Neuronal stem cell (in vitro differentiated cells): ENCODE measurements around the gene NUDT1.
A peak's percentile ranks its signal among the peaks of the same experiment; 100 is the strongest.

Source experiments
- DNase-seq: peaks from one replicate; pipeline ENCODE4 v3.0.0-alpha.2; 2013; ENCODE audit warnings: low spot score
- H2AFZ ChIP-seq: one replicate; pipeline ENCODE4 v1.6.1; 2013; ENCODE audit warnings: mild to moderate bottlenecking, low read length, inconsistent platforms
- H2AK5ac ChIP-seq: 2 replicates; pipeline ENCODE4 v1.6.1; 2013; ENCODE audit warnings: low read depth, mild to moderate bottlenecking, inconsistent platforms, low read length, moderate library complexity, mixed read lengths
- H2BK120ac ChIP-seq: 2 replicates; pipeline ENCODE4 v1.6.1; 2013; ENCODE audit warnings: low read depth, mild to moderate bottlenecking, inconsistent platforms, low read length, moderate library complexity, mixed read lengths
- H2BK12ac ChIP-seq: one replicate; pipeline ENCODE4 v1.6.1; 2013; ENCODE audit warnings: low read length, inconsistent platforms
- H2BK15ac ChIP-seq: 2 replicates; pipeline ENCODE4 v1.6.1; 2013; ENCODE audit warnings: mild to moderate bottlenecking, low read length, inconsistent platforms, mixed read lengths
- H2BK5ac ChIP-seq: one replicate; pipeline ENCODE4 v1.6.1; 2013; ENCODE audit warnings: inconsistent platforms, mild to moderate bottlenecking, low read length, moderate library complexity
- H3K14ac ChIP-seq: one replicate; pipeline ENCODE4 v1.6.1; 2013; ENCODE audit warnings: low read length, inconsistent platforms
- H3K18ac ChIP-seq: 2 replicates; pipeline ENCODE4 v1.6.1; 2013; ENCODE audit warnings: low read length, inconsistent platforms
- H3K23ac ChIP-seq: 2 replicates; pipeline ENCODE4 v1.6.1; 2013; ENCODE audit warnings: low read depth, mild to moderate bottlenecking, mixed read lengths, low read length, inconsistent platforms; ENCODE audit not compliant: poor library complexity
- H3K27ac ChIP-seq: replicated peaks from 3 replicates; pipeline ENCODE4 v1.5.1; 2013; ENCODE audit warnings: low read length, inconsistent platforms
- H3K27me3 ChIP-seq, 3 experiments: 2 replicates each; pipeline ENCODE4 v1.6.1; 2013; ENCODE audit warnings: low read length in 3 of 3, mild to moderate bottlenecking in 2 of 3, inconsistent platforms in 1 of 3, low read depth in 1 of 3, mixed read lengths in 1 of 3, moderate library complexity in 1 of 3; ENCODE audit not compliant: control insufficient read depth in 3 of 3, insufficient read depth in 3 of 3
- H3K36me3 ChIP-seq, 2 donors: replicated peaks in 1 of 2; 2 replicates each; pipeline ENCODE4 v1.6.1; 2013; ENCODE audit warnings: low read length in 2 of 2; ENCODE audit not compliant: control insufficient read depth in 2 of 2, insufficient read depth in 2 of 2
- H3K4ac ChIP-seq: 2 replicates; pipeline ENCODE4 v1.6.1; 2013; ENCODE audit warnings: inconsistent platforms, mild to moderate bottlenecking, low read length, moderate library complexity
- H3K4me1 ChIP-seq, 2 donors: 1 replicate in 1 of 2; 2 replicates in 1 of 2; pipeline ENCODE4 v1.6.1; 2013; ENCODE audit warnings: low read length in 2 of 2, low read depth in 1 of 2; ENCODE audit not compliant: control insufficient read depth in 2 of 2, insufficient read depth in 1 of 2
- H3K4me2 ChIP-seq: one replicate; pipeline ENCODE4 v1.6.1; 2013; ENCODE audit warnings: mild to moderate bottlenecking, low read length, inconsistent platforms; ENCODE audit not compliant: insufficient read depth, poor library complexity, severe bottlenecking
- H3K4me3 ChIP-seq, 2 donors: 2 replicates each; pipeline ENCODE4 v1.5.1; 2013; ENCODE audit warnings: low read length in 2 of 2, mild to moderate bottlenecking in 2 of 2, inconsistent platforms in 1 of 2, moderate library complexity in 1 of 2
- H3K79me1 ChIP-seq: one replicate; pipeline ENCODE4 v1.6.1; 2013; ENCODE audit warnings: low read depth, mild to moderate bottlenecking, inconsistent platforms, low read length, moderate library complexity
- H3K9ac ChIP-seq: one replicate; pipeline ENCODE4 v1.6.1; 2013; ENCODE audit warnings: mild to moderate bottlenecking, low read depth, low read length, inconsistent platforms; ENCODE audit not compliant: poor library complexity
- H3K9me3 ChIP-seq, 2 donors: replicated peaks in 1 of 2; 2 replicates each; pipeline versions ENCODE3 to v1.6.1; 2013; ENCODE audit warnings: low read length in 2 of 2, mild to moderate bottlenecking in 2 of 2, inconsistent platforms in 1 of 2, low read depth in 1 of 2, mixed read lengths in 1 of 2, moderate library complexity in 1 of 2; ENCODE audit not compliant: control insufficient read depth in 2 of 2, insufficient read depth in 1 of 2
- H4K8ac ChIP-seq: one replicate; pipeline ENCODE4 v1.6.1; 2013; ENCODE audit warnings: low read depth, mild to moderate bottlenecking, inconsistent platforms, low read length, moderate library complexity
- H4K91ac ChIP-seq: one replicate; pipeline ENCODE4 v1.6.1; 2013; ENCODE audit warnings: low read length, low read depth, mild to moderate bottlenecking, inconsistent platforms; ENCODE audit not compliant: poor library complexity
- WGBS, 2 donors: extraction: QIAGEN DNeasy Blood & Tissue Kit; methylation state at CpG; one replicate each; pipeline ENCODE4 v1.1.7; 2013; ENCODE audit warnings: missing lambda C conversion rate in 2 of 2, mixed read lengths in 1 of 2; ENCODE audit not compliant: insufficient read length in 2 of 2, insufficient replicate concordance in 1 of 2; ENCODE audit errors: extremely low coverage in 2 of 2; 5-methylcytosine and 5-hydroxymethylcytosine counted together

The NUDT1 gene

DNA sequence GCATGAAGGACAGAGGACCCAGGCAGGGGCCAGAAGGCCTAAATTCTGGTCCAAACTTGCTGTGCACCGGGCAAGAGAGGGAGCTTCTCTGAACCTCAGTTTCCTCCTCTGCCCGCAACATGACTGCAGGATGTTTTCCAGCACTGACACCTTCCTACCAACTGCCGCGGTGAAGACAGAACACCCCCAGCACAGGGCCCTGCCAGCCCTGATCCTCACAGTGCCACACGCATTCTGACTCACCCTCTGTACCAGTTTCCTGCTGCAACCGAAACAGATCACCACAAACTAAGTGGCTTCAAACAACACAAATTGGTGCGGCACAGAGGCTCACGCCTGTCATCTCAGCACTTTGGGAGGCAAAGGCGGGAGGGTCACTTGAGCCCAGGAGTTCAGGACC, 27.4 kb upstream of the NUDT1 start:
- no peaks in the 10 kb centered on the region for H3K4me1 ChIP-seq
- H3K18ac ChIP-seq, result no peak overlapping the region
- no peak overlapping the region for H3K9ac ChIP-seq
- peak overlapping the region; percentile 72 for H4K91ac ChIP-seq
- no peak overlapping the region for H2AFZ ChIP-seq
- H2BK12ac ChIP-seq, result no peak overlapping the region
- peak overlapping the region; percentile 21 for H3K14ac ChIP-seq
- no peak for DNase-seq
- H2BK120ac ChIP-seq, result no peak overlapping the region
- no peak overlapping the region for H3K23ac ChIP-seq
- peak overlapping the region; percentile 24 for H2BK5ac ChIP-seq
- no peak overlapping the region for H4K8ac ChIP-seq
- H3K4ac ChIP-seq, result no peak overlapping the region
- H3K27ac ChIP-seq, result no peak overlapping the region
- H3K4me3 ChIP-seq, result no peak overlapping the region
- no CpG with 5 or more reads among the region's 9 CpGs for WGBS, 2 donors
- H2BK15ac ChIP-seq, result no peak overlapping the region
- H3K4me2 ChIP-seq, result no peak overlapping the region
- H3K9me3 ChIP-seq, result peaks cover 0 to 6% of the 10 kb centered on the region in 2 donors
- peaks cover 66 to 85% of the 10 kb centered on the region in 2 donors for H3K36me3 ChIP-seq
- no peak overlapping the region for H2AK5ac ChIP-seq
- peaks cover 7% of the 10 kb centered on the region for H3K79me1 ChIP-seq
- H3K27me3 ChIP-seq, result no peaks in the 10 kb centered on the region

DNA sequence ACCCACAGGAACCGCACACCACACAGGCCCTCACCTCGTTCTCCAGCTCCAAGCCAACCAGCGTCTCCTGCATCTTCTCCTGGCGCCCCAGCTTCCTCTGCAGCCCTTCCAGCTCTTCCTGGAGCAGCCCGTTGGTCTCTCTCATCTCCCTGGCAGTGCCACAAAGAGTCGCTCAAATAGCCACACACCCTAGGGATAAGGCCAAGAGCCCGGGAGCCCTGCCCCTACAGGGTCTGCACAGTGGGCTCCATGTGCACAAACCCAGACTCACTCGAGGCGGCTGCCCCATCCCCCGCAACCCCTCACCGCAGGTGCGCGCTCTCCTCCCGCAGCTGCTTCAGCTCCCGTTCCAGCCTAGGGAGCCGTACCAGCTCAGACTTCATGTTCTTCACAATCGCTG, 26.2 kb upstream of the NUDT1 start:
- no peak overlapping the region for H3K27ac ChIP-seq
- peak overlapping the region; percentile 66 for H2BK5ac ChIP-seq
- H3K18ac ChIP-seq, result no peak overlapping the region
- peaks cover 10% of the 10 kb centered on the region for H3K79me1 ChIP-seq
- H4K8ac ChIP-seq, result no peak overlapping the region
- H3K9ac ChIP-seq, result no peak overlapping the region
- no peak overlapping the region for H2AK5ac ChIP-seq
- H3K36me3 ChIP-seq, result peaks cover 68 to 87% of the 10 kb centered on the region in 2 donors
- H4K91ac ChIP-seq, result no peak overlapping the region
- H3K23ac ChIP-seq, result peak overlapping the region; percentile 2
- no peak overlapping the region for H3K4me2 ChIP-seq
- peaks cover 0 to 2% of the 10 kb centered on the region in 2 donors for H3K4me1 ChIP-seq
- DNase-seq, result no peak
- H3K9me3 ChIP-seq, result peaks cover 0 to 6% of the 10 kb centered on the region in 2 donors
- H2AFZ ChIP-seq, result no peak overlapping the region
- H2BK120ac ChIP-seq, result no peak overlapping the region
- no peak overlapping the region for H3K4ac ChIP-seq
- no peak overlapping the region for H2BK12ac ChIP-seq
- H3K14ac ChIP-seq, result no peak overlapping the region
- no CpG with 5 or more reads among the region's 17 CpGs for WGBS, 2 donors
- H3K4me3 ChIP-seq, result no peak overlapping the region
- H3K27me3 ChIP-seq, result no peaks in the 10 kb centered on the region
- H2BK15ac ChIP-seq, result no peak overlapping the region

DNA sequence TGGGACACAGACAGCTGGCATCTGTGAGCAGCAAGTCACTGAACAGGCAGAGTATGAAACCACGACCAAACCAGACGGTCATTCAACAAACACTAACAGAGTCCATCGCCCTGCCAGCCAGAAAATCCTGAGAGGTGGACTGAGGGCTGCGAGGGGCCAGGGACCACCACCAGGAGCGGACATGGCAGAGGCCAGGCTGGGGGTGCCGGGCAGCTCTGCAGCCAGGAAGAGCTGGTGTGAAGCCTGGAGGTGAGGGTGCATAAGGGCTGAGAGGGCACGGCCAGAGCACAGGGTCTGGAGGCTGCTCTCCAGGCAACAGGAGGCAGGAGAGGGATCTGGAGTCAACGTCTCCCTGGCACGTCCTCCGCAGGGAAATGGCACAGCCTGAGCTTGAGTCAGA, 24.8 kb upstream of the NUDT1 start:
- Histone ChIP-seq H4K91ac (no peak overlapping the region), H3K4ac (no peak overlapping the region), H2AK5ac (no peak overlapping the region), H2BK120ac (no peak overlapping the region), H3K27ac (no peak overlapping the region), H3K18ac (no peak overlapping the region), H2BK12ac (no peak overlapping the region), H4K8ac (no peak overlapping the region), H3K9me3 (peaks cover 0 to 6% of the 10 kb centered on the region in 2 donors), H3K14ac (no peak overlapping the region), H3K4me1 (peaks cover 0 to 2% of the 10 kb centered on the region in 2 donors), H2BK5ac (no peak overlapping the region), H3K4me3 (no peak overlapping the region), H2BK15ac (no peak overlapping the region), H3K36me3 (peaks cover 75 to 85% of the 10 kb centered on the region in 2 donors), H3K9ac (peak overlapping the region; percentile 37), H2AFZ (no peak overlapping the region), H3K4me2 (no peak overlapping the region), H3K27me3 (no peaks in the 10 kb centered on the region), H3K79me1 (peaks cover 9% of the 10 kb centered on the region), H3K23ac (peak overlapping the region; percentile 11)
- no peak for DNase-seq
- WGBS, 2 donors, result no CpG with 5 or more reads among the region's 10 CpGs

DNA sequence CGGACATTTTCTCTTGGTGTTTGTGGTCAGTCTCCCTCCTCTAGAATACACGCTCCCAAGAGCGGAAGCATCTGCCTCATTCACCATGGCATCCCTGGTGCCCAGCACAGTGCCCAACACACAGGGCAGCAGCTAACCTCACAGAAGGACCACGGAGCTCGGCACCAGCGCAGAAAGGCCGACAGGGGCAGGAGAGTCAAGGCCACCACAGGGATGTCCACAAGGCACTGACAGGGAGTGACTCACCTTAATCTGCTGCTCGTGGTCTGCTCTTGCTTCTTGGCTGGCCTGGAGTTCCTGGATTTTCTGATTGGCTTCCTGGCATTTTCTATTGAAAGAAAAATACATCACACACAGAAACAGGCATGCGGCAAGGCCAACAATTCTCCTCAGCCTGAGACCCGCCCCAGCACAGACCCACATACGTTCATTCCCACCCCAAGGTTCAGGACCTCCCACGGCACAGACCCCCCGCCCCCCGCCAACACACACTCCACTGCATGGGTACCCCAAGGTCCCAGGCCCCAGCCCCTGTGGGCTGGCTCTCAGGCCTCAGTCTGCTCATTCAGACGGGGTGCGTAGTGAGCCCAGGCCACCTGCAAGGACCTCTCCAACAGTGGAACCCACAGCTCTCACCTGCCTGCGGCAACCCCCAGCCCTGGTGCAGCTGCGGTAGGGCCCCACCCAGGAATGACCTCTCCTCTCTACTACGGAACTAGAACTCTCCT, 24.1 kb upstream of the NUDT1 start:
- Histone ChIP-seq H2BK12ac (no peak overlapping the region), H3K27me3 (no peaks in the 10 kb centered on the region), H3K23ac (no peak overlapping the region), H3K4me1 (peaks cover 0 to 2% of the 10 kb centered on the region in 2 donors), H4K91ac (no peak overlapping the region), H2AK5ac (no peak overlapping the region), H2BK120ac (no peak overlapping the region), H2AFZ (no peak overlapping the region), H3K4me2 (no peak overlapping the region), H3K9me3 (peaks cover 0 to 5% of the 10 kb centered on the region in 2 donors), H3K14ac (no peak overlapping the region), H3K9ac (no peak overlapping the region), H3K4me3 (no peak overlapping the region), H3K18ac (no peak overlapping the region), H2BK5ac (no peak overlapping the region), H3K36me3 (peaks cover 75 to 85% of the 10 kb centered on the region in 2 donors), H3K79me1 (peaks cover 15% of the 10 kb centered on the region), H2BK15ac (no peak overlapping the region), H3K4ac (no peak overlapping the region), H3K27ac (no peak overlapping the region), H4K8ac (no peak overlapping the region)
- no peak for DNase-seq
- WGBS, 2 donors, result no CpG with 5 or more reads among the region's 19 CpGs
